Measurements from ENCODE around the gene LGR6.
A peak's percentile ranks its signal among the peaks of the same experiment; 100 is the strongest.

LGR6 gene

DNA sequence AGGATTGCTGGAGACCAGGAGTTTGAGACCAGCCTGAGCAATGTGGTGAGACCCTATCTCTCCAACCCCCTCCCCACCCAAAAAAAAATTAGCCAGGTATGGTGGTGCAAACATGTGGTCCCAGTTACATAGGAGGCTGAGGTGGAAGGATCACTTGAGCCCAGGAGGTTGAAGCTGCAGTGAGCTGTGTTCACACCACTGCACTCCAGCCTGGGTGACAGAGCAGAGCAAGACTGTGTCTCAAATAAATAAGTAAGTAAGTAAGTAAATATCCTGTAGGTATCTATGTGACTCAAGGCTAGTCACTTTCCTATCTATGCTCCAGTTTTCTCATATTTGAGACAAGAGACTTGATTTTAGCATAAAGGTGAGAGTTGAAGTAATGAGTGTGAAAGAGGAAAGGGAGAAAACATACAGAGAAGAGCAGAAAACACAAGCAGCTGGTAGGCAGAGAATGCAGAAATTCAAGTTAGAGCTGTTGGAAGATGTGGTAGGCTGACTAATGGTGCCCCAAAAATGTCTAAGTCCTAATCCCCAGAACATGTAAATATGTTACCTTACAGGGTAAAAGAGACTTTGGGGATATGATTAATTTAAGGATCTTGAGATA, 162.4 kb downstream of the LGR6 start:
- no peak overlapping the region for H3K4me3 ChIP-seq (ENCODE audit: low read depth, low read length)
- no peaks in the 10 kb centered on the region for H3K27me3 ChIP-seq (ENCODE audit: control insufficient read depth, insufficient read depth, low read length)
- no peak overlapping the region for H3K27ac ChIP-seq (ENCODE audit: low read depth, low read length)
- H3K4me1 ChIP-seq (ENCODE audit: control insufficient read depth, insufficient read depth, low read length), result peaks cover 4% of the 10 kb centered on the region; the same call in 1 of the 2 replicates
- peaks cover 3% of the 10 kb centered on the region; the same call in 1 of the 2 replicates for H3K9me3 ChIP-seq (ENCODE audit: control insufficient read depth, insufficient read depth, low read depth, low read length)
- H3K9ac ChIP-seq (ENCODE audit: low read length), result no peak overlapping the region
- H3K36me3 ChIP-seq (ENCODE audit: control insufficient read depth, insufficient read depth, low read length), result no peaks in the 10 kb centered on the region

DNA sequence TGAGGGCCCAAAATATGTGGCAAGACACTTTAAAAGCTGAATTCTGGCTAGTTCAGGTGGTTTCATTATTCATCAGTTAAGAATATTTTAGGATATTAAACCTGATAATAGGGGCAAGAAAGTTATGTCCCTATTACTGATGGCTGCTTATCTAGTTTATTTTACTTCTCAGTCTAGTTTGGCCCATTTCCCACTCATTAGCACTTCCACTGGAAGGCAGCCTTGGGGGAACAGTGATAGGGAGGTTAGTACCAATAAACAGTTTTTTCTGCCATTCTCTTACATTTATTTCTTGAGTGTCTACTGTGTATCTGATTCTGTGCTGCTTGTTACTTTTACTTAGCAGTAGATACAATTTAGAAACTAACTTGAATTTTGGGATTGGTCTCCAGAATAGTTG, 163.9 kb downstream of the LGR6 start:
- Histone ChIP-seq H3K4me1 (ENCODE audit: control insufficient read depth, insufficient read depth, low read length) (peaks cover 18% of the 10 kb centered on the region), H3K4me3 (ENCODE audit: low read depth, low read length) (no peak overlapping the region), H3K27me3 (ENCODE audit: control insufficient read depth, insufficient read depth, low read length) (no peaks in the 10 kb centered on the region), H3K36me3 (ENCODE audit: control insufficient read depth, insufficient read depth, low read length) (no peaks in the 10 kb centered on the region), H3K27ac (ENCODE audit: low read depth, low read length) (no peak overlapping the region), H3K9me3 (ENCODE audit: control insufficient read depth, insufficient read depth, low read depth, low read length) (peaks cover 3% of the 10 kb centered on the region; the same call in 1 of the 2 replicates), H3K9ac (ENCODE audit: low read length) (no peak overlapping the region)

DNA sequence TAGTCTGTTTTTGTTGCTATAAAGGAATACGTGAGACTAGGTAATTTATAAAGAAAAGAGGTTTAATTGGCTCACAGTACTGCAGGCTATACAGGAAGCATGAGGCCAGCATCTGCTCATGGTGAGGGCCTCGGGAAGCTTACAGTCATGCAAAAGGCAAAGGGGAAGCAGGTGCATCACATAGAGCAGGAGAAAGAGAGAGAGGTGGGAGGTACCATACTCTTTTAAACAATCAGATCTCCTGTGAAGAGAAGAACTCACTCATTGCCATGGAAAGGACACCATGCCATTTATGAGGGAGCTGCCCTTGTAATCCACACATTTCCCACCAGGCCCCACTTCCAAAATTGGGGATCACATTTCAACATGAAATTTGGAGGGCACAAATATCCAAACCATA, 167.6 kb downstream of the LGR6 start:
- peak overlapping the region; percentile 41 for H3K9ac ChIP-seq (ENCODE audit: low read length)
- H3K4me3 ChIP-seq (ENCODE audit: low read depth, low read length), result peak overlapping the region; percentile 49

DNA sequence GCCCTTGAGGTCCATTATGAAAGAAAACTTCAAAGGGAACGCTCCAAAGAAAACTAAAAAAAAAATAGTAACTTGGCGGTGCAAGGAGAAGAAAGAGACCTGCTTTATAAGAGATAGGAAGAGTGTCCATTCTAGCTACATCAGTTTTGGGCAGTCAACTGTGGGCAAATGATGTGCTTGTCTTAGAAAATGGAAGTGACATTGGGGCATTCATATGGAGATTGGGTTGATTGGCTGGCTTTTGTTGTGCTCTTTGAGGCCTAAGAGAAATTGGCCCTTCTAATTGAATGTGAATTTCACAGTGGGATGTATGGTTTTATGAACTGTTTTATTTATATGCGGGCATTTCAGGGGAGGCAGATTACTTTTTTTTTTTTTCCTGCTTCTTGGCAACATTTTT, 168.1 kb downstream of the LGR6 start:
- Histone ChIP-seq H3K4me3 (ENCODE audit: low read depth, low read length) (peak overlapping the region; percentile 49), H3K27ac (ENCODE audit: low read depth, low read length) (peak overlapping the region; percentile 92), H3K9ac (ENCODE audit: low read length) (peak overlapping the region; percentile 41), H3K27me3 (ENCODE audit: control insufficient read depth, insufficient read depth, low read length) (no peaks in the 10 kb centered on the region), H3K4me1 (ENCODE audit: control insufficient read depth, insufficient read depth, low read length) (peaks cover 37% of the 10 kb centered on the region), H3K9me3 (ENCODE audit: control insufficient read depth, insufficient read depth, low read depth, low read length) (peaks cover 3% of the 10 kb centered on the region; the same call in 1 of the 2 replicates), H3K36me3 (ENCODE audit: control insufficient read depth, insufficient read depth, low read length) (no peaks in the 10 kb centered on the region)

More for the DNA sequence above, 167.6 kb downstream of the LGR6 start:
- peaks cover 3% of the 10 kb centered on the region; the same call in 1 of the 2 replicates for H3K9me3 ChIP-seq (ENCODE audit: control insufficient read depth, insufficient read depth, low read depth, low read length)
- H3K27ac ChIP-seq (ENCODE audit: low read depth, low read length), result peak overlapping the region; percentile 92
- no peaks in the 10 kb centered on the region for H3K27me3 ChIP-seq (ENCODE audit: control insufficient read depth, insufficient read depth, low read length)
- H3K36me3 ChIP-seq (ENCODE audit: control insufficient read depth, insufficient read depth, low read length), result no peaks in the 10 kb centered on the region
- peaks cover 37% of the 10 kb centered on the region for H3K4me1 ChIP-seq (ENCODE audit: control insufficient read depth, insufficient read depth, low read length)

DNA sequence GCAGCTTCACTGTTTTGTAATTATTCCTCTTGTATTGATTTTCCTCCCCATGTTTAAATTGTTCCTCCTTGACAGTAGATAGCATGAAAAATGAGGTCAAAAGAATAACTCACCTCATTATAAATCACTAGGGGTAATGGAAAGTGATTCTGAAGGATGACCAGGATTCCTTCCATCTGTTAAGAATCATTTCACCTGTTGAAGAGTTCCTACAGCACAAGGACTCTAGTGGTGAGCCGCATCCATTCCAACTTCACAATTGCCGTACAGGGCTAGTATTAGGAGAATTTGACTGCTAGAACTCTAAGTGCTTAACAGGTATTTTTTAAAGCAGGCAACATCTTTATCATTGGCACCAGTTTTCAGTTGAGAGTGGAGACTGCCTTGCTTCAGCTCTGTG, 168.6 kb downstream of the LGR6 start:
- Histone ChIP-seq H3K9me3 (ENCODE audit: control insufficient read depth, insufficient read depth, low read depth, low read length) (peaks cover 3% of the 10 kb centered on the region; the same call in 1 of the 2 replicates), H3K36me3 (ENCODE audit: control insufficient read depth, insufficient read depth, low read length) (no peaks in the 10 kb centered on the region), H3K4me1 (ENCODE audit: control insufficient read depth, insufficient read depth, low read length) (peaks cover 37% of the 10 kb centered on the region), H3K4me3 (ENCODE audit: low read depth, low read length) (peak overlapping the region; percentile 49; the same call in 1 of the 2 replicates), H3K27ac (ENCODE audit: low read depth, low read length) (peak overlapping the region; percentile 92), H3K27me3 (ENCODE audit: control insufficient read depth, insufficient read depth, low read length) (no peaks in the 10 kb centered on the region), H3K9ac (ENCODE audit: low read length) (peak overlapping the region; percentile 14)

DNA sequence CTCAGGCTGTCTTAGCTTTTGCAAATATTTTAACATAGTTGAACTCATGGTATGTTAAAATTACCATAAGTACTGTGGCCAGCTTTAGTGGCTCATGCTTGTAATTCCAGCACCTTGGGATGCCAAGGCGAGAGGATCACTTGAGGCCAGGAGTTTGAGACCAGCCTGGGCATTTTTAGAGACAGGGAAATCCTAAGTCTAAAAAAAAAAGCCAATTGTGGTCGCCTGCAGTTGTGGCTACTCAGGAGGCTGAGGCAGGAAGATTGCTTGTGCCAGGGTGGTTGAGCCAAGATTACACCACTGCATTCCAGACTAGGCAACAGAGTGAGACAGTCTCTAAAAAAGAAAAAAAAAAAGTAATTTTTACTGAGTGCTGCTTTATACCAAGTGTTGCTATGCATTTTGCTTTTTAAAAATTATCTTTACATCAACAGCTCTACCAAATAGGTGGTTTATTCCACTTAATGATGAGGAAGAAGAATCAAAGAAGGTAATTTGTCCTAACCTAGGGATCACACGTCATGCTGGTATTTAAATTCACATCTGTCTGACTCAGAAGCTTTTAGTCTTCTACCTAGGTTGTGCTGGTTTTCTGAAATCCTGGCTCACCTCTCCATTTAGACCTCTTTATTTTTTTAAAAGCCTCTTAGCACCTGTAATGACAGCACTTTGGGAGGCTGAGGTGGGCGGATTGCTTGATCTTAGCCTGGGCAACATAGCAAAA, 171.7 kb downstream of the LGR6 start:
- H3K27ac ChIP-seq (ENCODE audit: low read depth, low read length), result peak overlapping the region; percentile 40; the same call in 1 of the 2 replicates
- no peaks in the 10 kb centered on the region for H3K27me3 ChIP-seq (ENCODE audit: control insufficient read depth, insufficient read depth, low read length)
- no peaks in the 10 kb centered on the region for H3K36me3 ChIP-seq (ENCODE audit: control insufficient read depth, insufficient read depth, low read length)
- H3K9me3 ChIP-seq (ENCODE audit: control insufficient read depth, insufficient read depth, low read depth, low read length), result peaks cover 3% of the 10 kb centered on the region; the same call in 1 of the 2 replicates
- no peak overlapping the region for H3K9ac ChIP-seq (ENCODE audit: low read length)
- no peak overlapping the region for H3K4me3 ChIP-seq (ENCODE audit: low read depth, low read length)
- peaks cover 33% of the 10 kb centered on the region for H3K4me1 ChIP-seq (ENCODE audit: control insufficient read depth, insufficient read depth, low read length)

DNA sequence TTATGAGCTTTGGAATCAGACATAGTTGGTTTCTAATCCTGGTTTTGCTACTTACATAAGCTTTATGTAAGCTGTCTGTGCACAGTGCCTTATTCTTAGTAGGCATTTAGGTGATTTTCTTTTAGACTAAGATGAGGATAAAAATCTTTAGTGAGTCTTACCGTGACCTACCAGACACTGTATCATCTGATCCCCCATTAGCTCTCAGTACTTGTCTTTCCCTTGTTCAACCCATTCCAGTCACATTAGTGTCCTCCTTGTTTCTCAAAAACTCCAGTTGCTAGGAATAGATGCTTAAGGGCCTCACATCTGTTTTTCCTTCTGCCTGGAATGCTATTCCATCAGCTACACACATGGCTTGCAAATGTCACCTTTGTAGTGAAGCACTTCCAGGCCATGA, 173.7 kb downstream of the LGR6 start:
- Histone ChIP-seq H3K36me3 (ENCODE audit: control insufficient read depth, insufficient read depth, low read length) (no peaks in the 10 kb centered on the region), H3K9ac (ENCODE audit: low read length) (no peak overlapping the region), H3K4me1 (ENCODE audit: control insufficient read depth, insufficient read depth, low read length) (peaks cover 21% of the 10 kb centered on the region), H3K9me3 (ENCODE audit: control insufficient read depth, insufficient read depth, low read depth, low read length) (no peaks in the 10 kb centered on the region; the same call in 1 of the 2 replicates), H3K4me3 (ENCODE audit: low read depth, low read length) (no peak overlapping the region), H3K27ac (ENCODE audit: low read depth, low read length) (no peak overlapping the region), H3K27me3 (ENCODE audit: control insufficient read depth, insufficient read depth, low read length) (no peaks in the 10 kb centered on the region)

All from HUES6 (cell line).